ENCODE measurements around the gene PLXNA3. TPM values are rescaled to one million over a fixed set of nuclear protein-coding genes. Genes with fewer than 3 reads are reported as not detected.

PLXNA3 gene
- total RNA-seq, 4 donors from 2014 or later: 9.7 to 16.9 (median 11.3) TPM

- TF ChIP-seq CTCF (IDR thresholded peaks at IDR 0.05): no peak
- DNase-seq (ENCODE audit: low spot score) (no peak), ATAC-seq (ENCODE audit: low FRiP score) (no peak)
These were observed 40.9 kb upstream of the PLXNA3 start for GRCh38 chrX:154417157-154417556.

GRCh38 chrX:154419189-154419588 lies 38.9 kb upstream of the PLXNA3 start:
- TF ChIP-seq CTCF (IDR thresholded peaks at IDR 0.05): no peak
- no peak for ATAC-seq (ENCODE audit: low FRiP score)
- no peak for DNase-seq (ENCODE audit: low spot score)

- TF ChIP-seq CTCF (IDR thresholded peaks at IDR 0.05): no peak
- DNase-seq (ENCODE audit: low spot score): no peak
- no peak for ATAC-seq (ENCODE audit: low FRiP score)
These were observed 38.2 kb upstream of the PLXNA3 start for GRCh38 chrX:154419688-154420401.

- no peak for ATAC-seq (ENCODE audit: low FRiP score)
These were observed 37.7 kb upstream of the PLXNA3 start for GRCh38 chrX:154420402-154420756.

GRCh38 chrX:154426916-154427770 lies 30.9 kb upstream of the PLXNA3 start:
- DNase-seq (ENCODE audit: low spot score) (no peak), ATAC-seq (ENCODE audit: low FRiP score) (no peak)
- TF ChIP-seq CTCF (IDR thresholded peaks at IDR 0.05): no peak

More at GRCh38 chrX:154420402-154420756, 37.7 kb upstream of the PLXNA3 start:
- DNase-seq (ENCODE audit: low spot score): no peak
- no peak for TF ChIP-seq CTCF (IDR thresholded peaks at IDR 0.05)

GRCh38 chrX:154428176-154429171 lies 29.6 kb upstream of the PLXNA3 start, which contains the start of gene ATP6AP1:
Gene ATP6AP1 (plus strand): TSS chrX:154428677. CDS start chrX:154428693, 16 bp downstream.
- no peak for TF ChIP-seq CTCF (IDR thresholded peaks at IDR 0.05)
- peak; percentile 92 for ATAC-seq (ENCODE audit: low FRiP score)
- peak; percentile 67 for DNase-seq (ENCODE audit: low spot score)

All from omental fat pad (tissue), 4 donors.